Measurements from ENCODE around the gene SCTR. TPM values are rescaled to one million over a fixed set of nuclear protein-coding genes. Genes with fewer than 3 reads are reported as not detected.

The SCTR gene
- total and polyA plus RNA-seq, 2 of the 8 experiments (the other 6 are each of a cell fraction or from before 2014, with no cell fraction given): 0.15 TPM; not detected in 1

DNA sequence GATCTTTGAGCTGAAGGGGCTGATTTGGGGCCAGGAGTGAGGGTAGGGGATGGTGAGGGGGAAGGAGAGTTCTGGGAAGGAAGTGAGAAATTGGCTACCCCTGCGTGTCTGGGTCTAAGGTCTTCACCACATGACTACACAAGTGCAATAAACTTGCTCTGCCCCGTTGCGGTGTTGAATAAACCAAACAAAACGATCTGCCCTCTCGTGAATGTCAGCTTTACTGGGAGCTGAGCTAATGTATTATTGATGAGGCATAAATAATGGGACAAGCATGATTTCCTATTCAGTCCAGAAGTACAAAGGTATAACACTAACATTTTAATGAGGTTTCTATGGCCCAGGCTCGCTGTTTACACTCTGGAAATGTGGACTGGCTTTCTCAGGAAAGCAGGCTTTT, 11.9 kb upstream of the SCTR start (continued):
- TF ChIP-seq, protein P1, sequence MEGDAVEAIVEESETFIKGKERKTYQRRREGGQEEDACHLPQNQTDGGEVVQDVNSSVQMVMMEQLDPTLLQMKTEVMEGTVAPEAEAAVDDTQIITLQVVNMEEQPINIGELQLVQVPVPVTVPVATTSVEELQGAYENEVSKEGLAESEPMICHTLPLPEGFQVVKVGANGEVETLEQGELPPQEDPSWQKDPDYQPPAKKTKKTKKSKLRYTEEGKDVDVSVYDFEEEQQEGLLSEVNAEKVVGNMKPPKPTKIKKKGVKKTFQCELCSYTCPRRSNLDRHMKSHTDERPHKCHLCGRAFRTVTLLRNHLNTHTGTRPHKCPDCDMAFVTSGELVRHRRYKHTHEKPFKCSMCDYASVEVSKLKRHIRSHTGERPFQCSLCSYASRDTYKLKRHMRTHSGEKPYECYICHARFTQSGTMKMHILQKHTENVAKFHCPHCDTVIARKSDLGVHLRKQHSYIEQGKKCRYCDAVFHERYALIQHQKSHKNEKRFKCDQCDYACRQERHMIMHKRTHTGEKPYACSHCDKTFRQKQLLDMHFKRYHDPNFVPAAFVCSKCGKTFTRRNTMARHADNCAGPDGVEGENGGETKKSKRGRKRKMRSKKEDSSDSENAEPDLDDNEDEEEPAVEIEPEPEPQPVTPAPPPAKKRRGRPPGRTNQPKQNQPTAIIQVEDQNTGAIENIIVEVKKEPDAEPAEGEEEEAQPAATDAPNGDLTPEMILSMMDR (IDR thresholded peaks at IDR 0.05; ENCODE audit: control extremely low read depth in 1 of 3, insufficient read depth in 1 of 3, low read depth in 1 of 3, low read length in 3 of 3): no peak
- no peak for TF ChIP-seq KDM4A (IDR thresholded peaks at IDR 0.05; ENCODE audit: low read depth, low read length, severe bottlenecking)
- TF ChIP-seq YY1 (IDR thresholded peaks at IDR 0.05; ENCODE audit: low read depth, low read length): no peak
- TF ChIP-seq RAD21 (IDR thresholded peaks at IDR 0.05 in 1 of 2, conservative IDR thresholded peaks at IDR 0.05 in 1 of 2; ENCODE audit: low read depth in 2 of 2, low read length in 2 of 2): no peak
- no peak for TF ChIP-seq SP1 (IDR thresholded peaks at IDR 0.05; ENCODE audit: low read depth, low read length)
- no peak for TF ChIP-seq RXRA (IDR thresholded peaks at IDR 0.05; ENCODE audit: insufficient read depth, low read depth, low read length)
- no peak for TF ChIP-seq RNF2 (IDR thresholded peaks at IDR 0.05; ENCODE audit: borderline replicate concordance, low read depth, low read length, missing control alignments, poor library complexity, severe bottlenecking)
- no peak for TF ChIP-seq JUN (IDR thresholded peaks at IDR 0.05; ENCODE audit: low read depth, low read length)
- TF ChIP-seq MAFK (IDR thresholded peaks at IDR 0.05; ENCODE audit: low read depth, low read length): no peak
- TF ChIP-seq TAF7 (optimal IDR thresholded peaks at IDR 0.05; ENCODE audit: borderline replicate concordance, low read depth, low read length): no peak

All from H1 (cell line).